Measurements from ENCODE around the gene EPHB3. TPM values are rescaled to one million over a fixed set of nuclear protein-coding genes. Genes with fewer than 3 reads are reported as not detected.

The EPHB3 gene
- total RNA-seq, 2 experiments from 2014 or later, result 0.20 to 0.71 TPM

DNA sequence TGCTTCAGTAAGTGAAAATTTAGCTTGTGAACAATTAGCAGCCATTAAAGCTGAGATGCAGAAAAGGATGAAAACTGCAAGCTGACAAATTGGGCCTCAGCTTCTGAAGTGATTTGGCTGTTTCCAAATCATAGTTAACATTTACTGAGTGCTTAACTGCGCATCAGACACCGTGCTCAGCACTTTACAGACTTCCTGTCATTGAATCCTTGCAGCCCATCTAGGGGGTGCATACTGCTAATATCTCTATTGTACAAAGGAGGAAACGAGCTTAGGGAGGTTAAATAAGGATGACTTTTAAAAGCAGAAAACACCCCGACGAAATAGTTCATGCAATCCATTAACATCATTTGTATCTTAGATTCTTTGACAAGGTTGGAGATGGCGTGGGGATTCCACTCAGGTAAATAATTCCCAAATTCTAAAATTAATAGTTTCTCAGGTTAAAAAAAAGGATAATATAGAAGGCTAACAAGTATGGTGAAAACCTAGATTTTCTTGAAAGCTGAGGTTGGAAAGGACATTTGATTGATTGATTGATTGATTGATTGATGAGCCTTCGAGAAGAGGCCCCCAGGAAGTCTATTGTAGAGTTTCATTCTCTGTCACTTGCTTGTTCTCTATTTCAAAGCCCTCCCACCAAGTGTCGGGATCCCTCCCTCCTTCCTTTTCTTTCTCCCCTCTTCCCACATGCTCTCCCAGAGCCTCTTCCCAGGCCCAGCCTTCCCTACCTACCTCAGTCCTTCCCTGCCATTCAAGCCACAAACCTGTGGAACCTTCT, 23.5 kb upstream of the EPHB3 start:
- ChIA-PET POLR2A (no interaction called here), CTCF (interaction anchor here (0.5 to 12.4 kb wide), 9 partner anchors 10 to 166 kb away, joined by 3 to 123 read pairs (median 4); no protein-coding TSS in a partner anchor)
- no peak overlapping the region for H3K4me3 Mint-ChIP-seq

DNA sequence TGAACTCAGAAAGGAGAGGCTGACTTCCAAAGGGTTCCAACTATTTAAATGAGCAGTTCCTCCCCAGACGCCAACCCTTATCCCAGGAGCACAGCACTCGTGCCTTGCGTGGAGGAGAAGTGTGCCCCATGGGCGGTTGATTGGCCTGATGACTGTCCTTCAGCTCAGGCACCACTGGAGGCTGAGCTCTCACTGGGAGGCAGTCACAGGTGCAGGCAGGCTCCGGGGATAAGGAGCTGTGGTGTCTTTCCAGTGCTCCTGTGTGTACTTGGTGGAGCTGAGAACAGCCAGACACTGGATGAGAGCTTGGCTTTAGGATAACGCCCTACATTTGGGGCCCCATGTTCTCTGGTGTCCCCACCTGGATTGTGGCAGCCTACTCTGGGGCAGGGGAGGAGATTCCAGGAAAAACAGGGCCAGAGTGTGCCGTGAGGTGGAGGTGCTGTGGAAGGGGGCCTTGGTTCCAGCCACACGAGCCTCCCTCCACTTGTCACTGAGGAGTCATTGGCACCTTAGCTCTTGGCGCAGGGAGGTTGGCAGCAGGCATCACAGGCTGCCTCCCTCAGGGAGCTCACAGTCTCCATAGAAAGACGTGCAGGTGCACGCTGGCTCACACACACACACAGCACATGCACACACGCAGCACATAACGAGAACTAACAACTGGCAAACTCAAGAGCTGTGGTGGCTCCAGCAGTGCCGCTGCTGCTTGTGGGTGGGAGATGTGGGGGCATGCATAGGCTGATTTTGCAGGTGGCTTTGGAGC, 22.7 kb upstream of the EPHB3 start:
- Mint-ChIP-seq H3K4me1 (peaks cover 5% of the 10 kb centered on the region), H3K27ac (no peak overlapping the region), H3K9me3 (no peaks in the 10 kb centered on the region), H3K36me3 (ENCODE audit: low read depth) (no peaks in the 10 kb centered on the region), H3K27me3 (peaks cover 45% of the 10 kb centered on the region), H3K4me3 (no peak overlapping the region)
- ChIA-PET CTCF (interaction anchor here (0.5 to 12.4 kb wide), 7 partner anchors 7 to 166 kb away, joined by 3 to 123 read pairs (median 13); no protein-coding TSS in a partner anchor), POLR2A (no interaction called here)
- DNase-seq, result no peak

More for the DNA sequence above, 23.5 kb upstream of the EPHB3 start:
- H3K9me3 Mint-ChIP-seq, result no peaks in the 10 kb centered on the region
- peaks cover 47% of the 10 kb centered on the region for H3K27me3 Mint-ChIP-seq
- no peak for DNase-seq
- no peak overlapping the region for H3K27ac Mint-ChIP-seq
- H3K36me3 Mint-ChIP-seq (ENCODE audit: low read depth), result no peaks in the 10 kb centered on the region
- peaks cover 2% of the 10 kb centered on the region for H3K4me1 Mint-ChIP-seq

DNA sequence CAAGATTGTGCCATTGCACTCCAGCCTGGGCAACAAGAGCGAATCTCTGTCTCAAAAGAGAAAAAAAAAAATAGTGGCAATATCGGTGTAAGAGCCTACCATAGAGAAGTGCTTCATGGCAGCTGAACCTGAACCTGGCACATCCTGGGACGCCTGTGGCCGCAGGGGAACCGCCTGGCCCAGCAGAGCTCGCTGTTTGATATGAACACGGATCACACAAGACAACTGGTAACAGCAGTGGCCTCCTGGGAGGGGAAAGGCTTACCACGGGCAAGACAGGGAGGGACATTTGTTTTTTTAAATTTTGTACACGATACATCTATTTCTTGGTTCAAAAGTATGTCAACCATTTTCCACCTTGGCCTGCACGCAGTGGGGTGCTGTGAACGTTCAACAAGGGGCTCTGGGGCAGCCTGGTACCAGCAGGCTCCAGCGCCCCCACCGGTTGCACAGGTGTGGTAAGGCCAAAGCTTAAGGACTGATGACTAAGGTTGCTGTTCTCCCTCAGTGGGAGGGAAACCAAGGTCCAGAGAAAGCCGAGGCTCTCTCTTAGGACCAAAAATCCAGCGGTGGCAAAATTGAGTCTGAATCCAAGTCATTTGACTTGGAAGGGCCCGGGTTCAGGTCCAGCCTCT, 21.7 kb upstream of the EPHB3 start:
- peaks cover 45% of the 10 kb centered on the region for H3K27me3 Mint-ChIP-seq
- H3K4me3 Mint-ChIP-seq, result no peak overlapping the region
- CTCF ChIA-PET, result interaction anchor here (0.6 to 12.4 kb wide), 13 partner anchors 8 to 312 kb away, joined by 3 to 123 read pairs (median 6); no protein-coding TSS in a partner anchor
- DNase-seq, result peak; percentile 11
- no peak overlapping the region for H3K27ac Mint-ChIP-seq
- POLR2A ChIA-PET, result no interaction called here
- H3K36me3 Mint-ChIP-seq (ENCODE audit: low read depth), result no peaks in the 10 kb centered on the region
- no peaks in the 10 kb centered on the region for H3K9me3 Mint-ChIP-seq
- peaks cover 8% of the 10 kb centered on the region for H3K4me1 Mint-ChIP-seq

DNA sequence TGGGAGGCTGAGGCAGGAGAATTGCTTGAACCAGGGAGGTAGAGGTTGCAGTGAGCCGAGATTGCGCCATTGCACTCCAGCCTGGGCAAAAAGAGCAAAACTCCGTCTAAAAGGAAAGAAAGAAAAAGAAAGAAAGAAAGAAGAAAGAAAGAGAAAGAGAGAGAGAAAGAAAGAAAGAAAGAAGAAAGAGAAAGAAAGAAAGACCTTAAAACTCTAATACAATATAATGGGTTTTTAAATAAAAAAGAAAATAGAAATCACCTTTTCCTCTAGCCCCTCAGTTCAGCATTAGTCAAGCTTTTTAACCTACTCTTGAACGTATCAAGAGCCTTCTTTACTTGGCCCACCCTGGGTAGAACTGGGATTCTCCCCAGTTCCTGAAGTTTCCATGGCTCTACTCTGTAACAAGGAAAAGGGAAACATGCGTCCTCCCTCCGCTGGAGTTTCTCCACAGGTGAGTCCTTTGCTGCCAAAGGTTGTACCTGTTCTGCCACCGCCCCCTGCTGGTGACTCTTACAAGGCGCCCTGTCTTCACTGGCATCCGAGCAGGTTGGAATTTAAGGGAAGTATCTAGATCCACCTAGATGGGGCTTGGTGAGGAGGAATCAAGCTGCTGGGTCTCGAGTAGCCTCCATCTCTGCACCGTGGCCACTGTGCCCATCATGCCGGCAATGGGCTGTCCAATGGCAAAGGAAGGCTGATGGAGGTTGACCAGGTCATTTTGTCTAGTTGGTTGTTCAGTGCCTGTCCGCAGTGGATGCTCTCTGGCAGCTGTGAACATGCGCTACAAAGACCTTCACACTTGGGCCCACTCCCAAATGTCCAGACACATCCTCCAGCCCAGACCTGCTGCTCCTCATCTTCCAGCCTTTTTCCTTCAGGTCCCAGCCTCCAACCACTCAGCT, 20.6 kb upstream of the EPHB3 start:
- Mint-ChIP-seq H3K4me3 (no peak overlapping the region), H3K27me3 (peaks cover 42% of the 10 kb centered on the region), H3K9me3 (no peaks in the 10 kb centered on the region), H3K36me3 (ENCODE audit: low read depth) (no peaks in the 10 kb centered on the region), H3K4me1 (peaks cover 8% of the 10 kb centered on the region), H3K27ac (no peak overlapping the region)
- POLR2A ChIA-PET, result no interaction called here
- CTCF ChIA-PET, result interaction anchor here (0.6 to 12.4 kb wide), 27 partner anchors 9 to 313 kb away, joined by 3 to 123 read pairs (median 5); no protein-coding TSS in a partner anchor
- DNase-seq, result peak; percentile 81

DNA sequence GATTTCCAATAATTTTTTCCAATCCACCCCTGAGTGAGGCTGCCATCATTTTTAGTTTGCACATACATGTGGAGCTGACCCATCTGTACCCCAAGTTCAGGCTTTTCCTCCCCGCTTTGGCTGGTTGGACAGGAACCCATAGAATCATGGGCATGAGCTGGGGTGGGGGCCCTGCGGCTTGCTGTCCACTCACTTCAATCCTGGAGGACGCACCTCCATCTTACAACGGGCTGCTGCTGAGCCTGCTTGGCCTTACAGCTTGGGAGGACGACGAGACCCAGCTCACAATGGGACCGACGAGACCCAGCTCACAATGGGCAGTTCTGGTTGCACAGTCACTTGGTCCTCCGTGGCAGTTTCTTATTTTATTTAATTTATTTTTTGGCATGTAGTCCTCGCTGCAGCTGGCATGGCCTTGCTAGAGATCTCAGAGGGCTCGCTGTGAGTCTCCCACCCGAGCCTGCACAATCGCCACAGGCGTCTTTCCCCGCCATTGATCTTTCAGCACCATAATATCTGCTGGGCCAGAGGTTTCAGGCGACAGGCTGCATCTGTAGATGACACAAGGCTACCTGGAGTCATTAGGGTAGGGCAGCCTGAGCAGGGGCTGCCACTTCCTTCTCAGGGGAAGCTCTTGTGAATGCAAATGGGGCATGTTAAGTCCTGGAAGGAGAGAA, 19.6 kb upstream of the EPHB3 start:
- ChIA-PET CTCF (interaction anchor here (0.5 to 12.4 kb wide), 24 partner anchors 10 to 314 kb away, joined by 3 to 123 read pairs (median 6); no protein-coding TSS in a partner anchor), POLR2A (no interaction called here)
- Mint-ChIP-seq H3K9me3 (no peaks in the 10 kb centered on the region), H3K36me3 (ENCODE audit: low read depth) (no peaks in the 10 kb centered on the region), H3K27ac (no peak overlapping the region), H3K4me3 (no peak overlapping the region), H3K27me3 (peaks cover 35% of the 10 kb centered on the region), H3K4me1 (peaks cover 8% of the 10 kb centered on the region)
- DNase-seq, result peak; percentile 14

DNA sequence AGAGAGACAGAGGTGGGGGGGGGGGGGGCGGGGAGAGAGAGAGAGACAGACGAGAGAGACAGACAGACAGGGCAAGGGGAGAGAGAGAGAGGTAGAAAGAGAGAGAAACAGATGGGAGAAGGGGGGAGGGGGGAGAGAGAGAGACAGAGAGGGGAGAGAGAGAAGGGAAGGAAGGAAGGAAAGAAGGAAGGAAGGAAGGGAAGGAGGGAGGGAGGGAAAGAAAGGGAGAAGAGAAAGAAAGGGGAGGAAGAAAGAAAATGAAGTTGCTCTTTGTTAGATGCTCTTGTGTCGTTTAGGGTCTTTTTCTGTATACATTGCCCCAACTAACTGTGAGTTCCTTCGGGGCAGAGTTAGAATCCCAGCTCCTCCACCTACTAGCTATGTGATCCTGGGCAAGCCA, 19.0 kb upstream of the EPHB3 start:
- Mint-ChIP-seq H3K4me3 (no peak overlapping the region), H3K27me3 (peaks cover 32% of the 10 kb centered on the region), H3K4me1 (peaks cover 8% of the 10 kb centered on the region), H3K27ac (no peak overlapping the region), H3K36me3 (ENCODE audit: low read depth) (no peaks in the 10 kb centered on the region), H3K9me3 (no peaks in the 10 kb centered on the region)
- no peak for DNase-seq
- POLR2A ChIA-PET, result no interaction called here
- CTCF ChIA-PET, result interaction anchor here (0.6 to 12.4 kb wide), 18 partner anchors 11 to 793 kb away, joined by 3 to 123 read pairs (median 6); no protein-coding TSS in a partner anchor

DNA sequence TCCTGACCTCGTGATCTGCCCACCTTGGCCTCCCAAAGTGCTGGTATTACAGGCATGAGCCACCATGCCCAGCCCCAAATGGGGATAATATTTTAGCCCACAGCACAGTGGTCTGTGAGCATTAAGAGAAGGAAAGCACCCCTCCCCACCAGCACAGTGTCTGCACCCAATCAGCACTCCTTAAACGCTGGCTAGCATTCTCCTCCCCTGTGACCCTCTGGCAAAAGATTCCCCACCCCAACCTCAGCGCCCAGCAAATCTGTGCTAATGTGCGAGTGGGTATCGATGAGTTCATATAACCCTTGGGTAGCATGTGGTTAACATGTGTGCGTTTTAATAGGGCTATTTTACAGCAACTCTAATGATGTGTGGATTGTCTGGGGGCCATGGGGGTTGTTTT, 18.3 kb upstream of the EPHB3 start:
- H3K4me1 Mint-ChIP-seq, result peaks cover 8% of the 10 kb centered on the region
- ChIA-PET CTCF (interaction anchor here (0.6 to 12.4 kb wide), 12 partner anchors 12 to 793 kb away, joined by 3 to 123 read pairs (median 9); no protein-coding TSS in a partner anchor), POLR2A (no interaction called here)
- H3K4me3 Mint-ChIP-seq, result no peak overlapping the region
- no peak for DNase-seq
- no peak overlapping the region for H3K27ac Mint-ChIP-seq
- H3K36me3 Mint-ChIP-seq (ENCODE audit: low read depth), result no peaks in the 10 kb centered on the region
- no peaks in the 10 kb centered on the region for H3K9me3 Mint-ChIP-seq
- peaks cover 28% of the 10 kb centered on the region for H3K27me3 Mint-ChIP-seq

DNA sequence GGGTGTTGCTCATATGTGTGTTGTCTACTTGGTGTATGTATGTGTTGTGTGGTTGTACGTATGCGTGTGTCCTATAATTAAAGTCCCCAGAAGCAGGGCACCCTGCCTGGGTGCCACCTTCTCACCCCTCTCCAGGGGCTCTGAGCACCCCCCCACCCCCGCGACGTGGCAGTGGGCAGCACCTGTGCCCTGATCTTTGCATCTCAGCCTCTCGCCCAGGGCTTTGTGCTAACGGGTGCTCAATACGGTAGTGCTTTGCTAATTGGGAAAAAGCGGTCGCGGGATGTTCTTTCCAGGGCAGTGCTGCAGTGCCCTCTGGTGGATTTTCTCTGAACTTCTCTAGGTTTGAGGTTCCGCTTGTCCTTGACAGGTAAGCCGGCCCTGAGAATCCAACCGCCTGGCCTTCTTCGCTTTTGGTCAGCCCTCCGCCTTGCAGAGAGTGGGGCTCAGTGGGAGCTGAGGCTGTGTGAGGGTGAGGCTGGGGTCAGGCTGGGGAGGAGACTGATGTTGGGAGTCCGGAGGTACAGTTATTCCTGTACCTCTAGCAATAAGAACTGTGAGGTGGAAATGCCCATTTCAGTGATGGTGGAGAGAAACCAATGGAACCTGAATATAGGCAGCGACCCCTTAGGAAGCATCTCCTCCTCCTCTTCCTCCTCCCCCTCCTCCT, 17.6 kb upstream of the EPHB3 start:
- H3K36me3 Mint-ChIP-seq (ENCODE audit: low read depth), result no peaks in the 10 kb centered on the region
- DNase-seq, result peak; percentile 81
- H3K27ac Mint-ChIP-seq, result no peak overlapping the region
- peaks cover 22% of the 10 kb centered on the region for H3K27me3 Mint-ChIP-seq
- ChIA-PET CTCF (interaction anchor here (0.5 to 12.4 kb wide), 10 partner anchors 12 to 192 kb away, joined by 3 to 123 read pairs (median 4); no protein-coding TSS in a partner anchor), POLR2A (no interaction called here)
- peaks cover 8% of the 10 kb centered on the region for H3K4me1 Mint-ChIP-seq
- no peak overlapping the region for H3K4me3 Mint-ChIP-seq
- H3K9me3 Mint-ChIP-seq, result no peaks in the 10 kb centered on the region

DNA sequence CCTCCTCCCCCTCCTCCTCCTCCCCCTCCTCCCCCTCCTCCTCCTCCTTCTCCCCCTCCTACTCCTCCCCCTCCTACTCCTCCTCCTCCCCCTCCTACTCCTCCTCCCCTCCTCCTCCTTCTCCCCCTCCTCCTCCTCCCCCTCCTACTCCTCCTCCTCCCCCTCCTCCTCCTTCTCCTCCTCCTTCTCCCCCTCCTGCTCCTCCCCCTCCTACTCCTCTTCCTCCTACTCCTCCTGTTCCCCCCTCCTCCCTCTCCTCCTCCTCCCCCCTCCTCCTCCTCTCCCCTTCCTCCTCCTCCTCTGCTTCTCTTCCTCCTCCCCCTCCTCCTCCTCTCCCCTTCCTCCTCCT, 17.1 kb upstream of the EPHB3 start:
- no peak for DNase-seq
- H3K9me3 Mint-ChIP-seq, result no peaks in the 10 kb centered on the region
- H3K27ac Mint-ChIP-seq, result no peak overlapping the region
- CTCF ChIA-PET, result interaction anchor here (0.5 to 12.4 kb wide), 10 partner anchors 12 to 192 kb away, joined by 3 to 123 read pairs (median 4); partner anchors contain the start of gene EPHB3
- H3K27me3 Mint-ChIP-seq, result peaks cover 22% of the 10 kb centered on the region
- POLR2A ChIA-PET, result no interaction called here
- H3K36me3 Mint-ChIP-seq (ENCODE audit: low read depth), result no peaks in the 10 kb centered on the region
- H3K4me1 Mint-ChIP-seq, result peaks cover 8% of the 10 kb centered on the region
- no peak overlapping the region for H3K4me3 Mint-ChIP-seq

DNA sequence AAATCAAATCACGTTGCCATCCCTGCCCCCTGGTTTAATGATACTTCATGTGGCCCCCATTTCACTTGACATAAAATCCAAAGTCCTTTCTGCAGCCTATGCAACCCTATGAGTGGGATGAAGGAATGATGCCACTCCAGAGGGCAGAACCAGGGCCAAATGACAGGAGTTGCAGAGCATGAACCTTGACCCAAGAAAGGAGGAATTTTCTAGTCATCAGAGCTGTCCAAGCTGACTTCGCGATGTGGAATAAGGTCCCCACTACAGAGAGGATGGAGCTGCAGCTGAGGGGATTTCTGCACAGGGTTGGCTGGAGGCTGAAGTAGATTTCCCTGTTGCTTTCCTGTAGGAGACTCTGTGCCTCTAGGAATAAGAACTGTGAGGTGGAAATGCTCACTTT, 15.8 kb upstream of the EPHB3 start:
- H3K4me3 Mint-ChIP-seq, result no peak overlapping the region
- POLR2A ChIA-PET, result no interaction called here
- H3K9me3 Mint-ChIP-seq, result no peaks in the 10 kb centered on the region

DNA sequence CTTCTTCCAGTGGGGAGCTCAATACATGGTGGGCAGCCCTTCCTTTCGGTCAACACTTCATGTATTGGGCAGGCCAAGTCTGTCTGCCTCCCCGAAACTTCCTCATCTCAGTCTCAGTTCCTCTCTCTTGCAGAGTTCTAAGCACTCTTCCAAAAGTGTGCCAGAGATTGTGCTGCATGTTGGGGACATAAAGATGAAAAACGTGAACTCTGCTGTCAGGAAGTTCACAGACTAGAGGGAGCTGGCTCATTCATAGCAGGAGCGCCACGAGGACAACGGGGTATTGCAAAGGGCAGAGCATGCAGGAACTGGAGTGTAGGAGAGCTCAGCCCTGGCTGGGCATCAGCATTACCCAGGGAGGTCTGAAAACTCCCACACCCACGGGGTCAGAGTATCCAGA, 15.3 kb upstream of the EPHB3 start:
- no peaks in the 10 kb centered on the region for H3K9me3 Mint-ChIP-seq
- no peak overlapping the region for H3K27ac Mint-ChIP-seq
- DNase-seq, result no peak
- peaks cover 13% of the 10 kb centered on the region for H3K27me3 Mint-ChIP-seq
- ChIA-PET POLR2A (no interaction called here), CTCF (interaction anchor here (0.6 to 12.4 kb wide), 5 partner anchors 10 to 342 kb away, joined by 3 to 123 read pairs (median 13); partner anchors contain the start of gene EPHB3)
- no peaks in the 10 kb centered on the region for H3K36me3 Mint-ChIP-seq (ENCODE audit: low read depth)
- peaks cover 7% of the 10 kb centered on the region for H3K4me1 Mint-ChIP-seq
- H3K4me3 Mint-ChIP-seq, result no peak overlapping the region

More for the DNA sequence above, 15.8 kb upstream of the EPHB3 start:
- CTCF ChIA-PET, result interaction anchor here (0.6 to 12.4 kb wide), 6 partner anchors 11 to 342 kb away, joined by 3 to 123 read pairs (median 12); partner anchors contain the start of gene EPHB3
- Mint-ChIP-seq H3K36me3 (ENCODE audit: low read depth) (no peaks in the 10 kb centered on the region), H3K27me3 (peaks cover 16% of the 10 kb centered on the region), H3K27ac (no peak overlapping the region), H3K4me1 (peaks cover 8% of the 10 kb centered on the region)
- DNase-seq, result no peak

Data from activated CD4-positive, alpha-beta memory T cell treated with anti-CD3 and anti-CD28 coated beads, Interleukin-2, amount 10 ng/mL, durations not matched to agents 7 days and 5 days (primary cell).